HG02970 (cell line): Measurements from ENCODE around the gene C12orf57.

Source experiments
- ATAC-seq: cut with Tn5 transposase; IDR thresholded peaks from one replicate; pipeline ENCODE4 v1.9.1; 2021; ENCODE audit warnings: mild to moderate bottlenecking, moderate library complexity, moderate number of reproducible peaks; ENCODE audit not compliant: unreplicated experiment, low FRiP score

Gene C12orf57

DNA sequence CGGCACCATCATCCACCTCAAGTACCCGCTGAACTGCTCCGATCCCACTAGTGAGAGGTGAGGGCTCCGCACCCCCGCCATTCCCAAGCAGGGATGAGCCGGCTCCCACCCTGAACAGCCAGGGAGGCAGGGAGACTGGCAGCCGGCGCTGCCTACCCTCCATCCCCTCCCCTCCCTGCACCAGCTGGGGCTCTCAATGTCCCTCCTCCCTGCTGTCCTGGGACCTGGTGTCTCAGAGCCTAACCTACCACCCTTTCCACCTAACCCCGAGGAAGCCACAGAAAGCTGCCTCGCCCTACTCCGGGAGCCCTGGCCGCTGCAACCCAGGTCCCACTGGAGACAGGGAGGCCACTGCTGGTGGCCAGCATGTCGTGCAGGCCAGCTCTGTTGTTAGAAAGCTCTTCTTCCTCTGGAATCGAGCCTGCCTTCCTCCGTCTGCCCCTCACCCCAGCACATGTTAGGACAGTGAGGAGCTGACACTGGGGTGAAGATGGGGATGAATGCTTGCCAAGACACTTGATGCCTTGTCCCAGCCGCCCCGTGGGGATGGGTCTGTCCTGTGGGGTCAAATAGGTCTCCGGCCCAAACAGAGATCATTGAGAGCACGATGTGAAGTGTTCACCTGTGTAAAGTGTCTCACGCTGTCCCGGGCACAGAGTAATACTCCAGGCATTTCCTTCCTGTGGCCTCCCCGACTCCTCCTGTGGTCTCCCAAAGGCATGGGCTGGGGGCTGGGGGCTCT lies 8.5 kb downstream of the C12orf57 start:
- ATAC-seq, result no peak

- ATAC-seq, result no peak
These were observed 9.1 kb downstream of the C12orf57 start for GRCh38 chr12:6952863-6953441.

DNA sequence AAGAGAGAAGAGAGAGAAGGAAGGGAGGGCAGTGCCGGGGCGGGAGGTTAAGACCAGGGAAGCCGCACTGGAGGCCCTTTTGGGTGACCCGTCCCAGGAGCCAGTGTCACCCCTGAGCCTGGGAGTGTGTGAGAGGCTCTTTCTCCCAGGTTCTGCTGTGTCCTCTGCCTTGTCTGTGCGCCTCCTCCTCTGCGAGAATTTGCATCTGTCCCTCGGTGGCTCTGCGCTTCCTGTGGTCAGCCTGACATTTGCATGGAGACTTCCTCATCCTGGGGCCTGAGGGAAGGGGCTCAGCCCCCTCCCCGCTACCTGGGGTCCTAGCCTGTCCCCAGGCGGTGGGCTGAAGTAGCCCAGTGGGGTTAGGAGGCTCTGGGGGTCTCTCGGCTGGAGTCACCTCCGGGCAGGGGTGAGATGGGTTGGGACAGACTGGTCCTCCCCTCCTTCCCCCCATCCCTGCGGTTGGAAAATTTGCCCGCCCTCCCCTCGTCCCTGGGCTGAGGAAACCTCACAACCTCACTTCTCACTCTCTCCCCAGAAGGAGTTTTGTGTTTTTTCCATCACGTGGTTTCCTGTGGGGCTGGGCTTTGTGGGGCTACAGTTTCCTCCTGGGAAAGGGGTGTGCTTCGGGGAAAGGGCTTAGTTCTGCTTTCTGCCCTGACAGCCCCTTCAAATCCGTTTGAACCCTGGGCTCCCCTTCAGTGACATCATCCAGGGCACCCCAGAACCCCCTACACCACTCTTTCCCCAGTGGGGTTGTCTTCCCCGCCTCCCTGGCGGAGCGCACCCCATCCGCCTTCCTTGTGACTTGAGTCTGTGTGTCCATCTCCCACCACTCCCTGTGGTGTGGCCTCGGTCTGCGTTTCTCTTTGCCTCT lies 9.9 kb downstream of the C12orf57 start:
- peak; percentile 46 for ATAC-seq

- no peak for ATAC-seq
These were observed 10.7 kb downstream of the C12orf57 start for GRCh38 chr12:6954316-6955107.

DNA sequence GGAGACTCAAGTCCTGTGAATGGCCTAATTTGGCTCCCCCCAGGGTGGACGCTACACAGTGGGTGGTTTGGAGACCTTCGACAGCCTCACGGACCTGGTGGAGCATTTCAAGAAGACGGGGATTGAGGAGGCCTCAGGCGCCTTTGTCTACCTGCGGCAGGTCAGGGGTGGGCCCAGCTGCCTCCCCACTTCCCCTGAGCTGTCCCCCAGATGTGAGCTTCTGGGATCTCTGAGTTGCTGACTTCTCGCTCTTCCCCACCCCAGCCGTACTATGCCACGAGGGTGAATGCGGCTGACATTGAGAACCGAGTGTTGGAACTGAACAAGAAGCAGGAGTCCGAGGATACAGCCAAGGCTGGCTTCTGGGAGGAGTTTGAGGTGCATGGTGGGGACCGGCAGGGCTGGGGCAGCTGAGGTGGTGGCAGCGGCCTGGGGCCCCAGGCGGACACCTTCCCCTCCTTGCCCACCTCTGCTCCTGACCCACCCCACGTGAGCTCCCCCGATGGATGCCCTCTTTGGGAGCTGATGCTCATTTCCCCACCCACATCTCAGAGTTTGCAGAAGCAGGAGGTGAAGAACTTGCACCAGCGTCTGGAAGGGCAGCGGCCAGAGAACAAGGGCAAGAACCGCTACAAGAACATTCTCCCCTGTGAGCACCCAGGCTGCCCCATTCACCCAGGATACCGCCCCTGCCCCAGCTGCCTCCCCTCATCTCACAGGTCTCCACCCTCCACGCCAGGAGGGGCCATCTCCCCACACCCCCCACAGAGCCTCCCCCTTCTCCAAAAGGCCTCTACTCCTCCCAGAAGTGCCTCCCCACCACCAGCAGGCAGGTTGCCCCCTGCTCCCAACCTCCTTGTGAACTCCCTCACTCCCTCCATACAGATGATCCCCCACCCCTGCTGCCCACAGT lies 11.5 kb downstream of the C12orf57 start:
- no peak for ATAC-seq

- ATAC-seq, result no peak
These were observed 12.4 kb downstream of the C12orf57 start for GRCh38 chr12:6956021-6956727.

- ATAC-seq, result no peak
These were observed 13.4 kb downstream of the C12orf57 start for GRCh38 chr12:6957151-6957701.

GRCh38 chr12:6957741-6958608 lies 14.2 kb downstream of the C12orf57 start:
- ATAC-seq, result no peak

- ATAC-seq, result no peak
These were observed 14.8 kb downstream of the C12orf57 start for GRCh38 chr12:6958609-6959057.

- ATAC-seq, result peak; percentile 40
These were observed 15.4 kb downstream of the C12orf57 start for GRCh38 chr12:6959058-6959804.

- no peak for ATAC-seq
These were observed 16.2 kb downstream of the C12orf57 start for GRCh38 chr12:6959805-6960592.

- no peak for ATAC-seq
These were observed 16.9 kb downstream of the C12orf57 start for GRCh38 chr12:6960593-6961277.

- no peak for ATAC-seq
These were observed 17.5 kb downstream of the C12orf57 start for GRCh38 chr12:6961278-6961694.

DNA sequence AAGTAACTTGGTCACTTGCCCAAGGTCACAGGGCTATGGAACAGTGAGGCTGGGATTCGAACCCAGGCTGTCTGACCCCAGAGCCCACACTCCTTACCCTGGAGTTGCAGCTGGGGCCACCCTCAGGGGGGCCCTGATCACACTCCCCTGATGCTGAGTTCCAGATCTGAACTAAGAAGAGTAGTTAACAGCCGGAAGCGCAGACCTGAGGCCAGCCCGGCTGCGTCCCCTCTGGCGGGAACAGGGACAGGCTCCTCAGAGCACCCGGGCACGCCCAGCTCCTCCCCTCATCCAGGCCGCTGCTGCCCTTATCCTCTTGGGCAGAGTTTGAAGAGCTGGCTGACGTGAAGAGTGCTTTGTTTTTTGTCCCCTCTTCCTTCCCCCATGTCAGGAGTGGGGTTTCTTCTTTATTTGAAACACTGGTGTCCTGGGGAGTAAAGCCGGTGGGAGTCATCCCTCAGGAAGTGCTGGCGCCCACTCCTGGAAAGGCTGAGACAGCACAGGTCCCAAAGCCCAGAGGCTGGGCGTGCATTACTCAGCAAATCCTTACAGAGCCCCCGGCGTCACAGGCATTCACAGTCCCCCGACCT lies 18.0 kb downstream of the C12orf57 start:
- no peak for ATAC-seq
